GM19463 (cell line): ENCODE data around the gene DDIT4L.
"Not testable (repeated sequence)": the region's sequence is repeated elsewhere in the genome, so short reads cannot be mapped to it uniquely, and the experiment has no call there.

Experiments
- ATAC-seq: cut with Tn5 transposase; IDR thresholded peaks from one replicate; pipeline ENCODE4 v1.9.1; 2021; ENCODE audit warnings: mild to moderate bottlenecking, moderate library complexity; ENCODE audit not compliant: unreplicated experiment

The DDIT4L gene, protein sequence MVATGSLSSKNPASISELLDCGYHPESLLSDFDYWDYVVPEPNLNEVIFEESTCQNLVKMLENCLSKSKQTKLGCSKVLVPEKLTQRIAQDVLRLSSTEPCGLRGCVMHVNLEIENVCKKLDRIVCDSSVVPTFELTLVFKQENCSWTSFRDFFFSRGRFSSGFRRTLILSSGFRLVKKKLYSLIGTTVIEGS

DNA sequence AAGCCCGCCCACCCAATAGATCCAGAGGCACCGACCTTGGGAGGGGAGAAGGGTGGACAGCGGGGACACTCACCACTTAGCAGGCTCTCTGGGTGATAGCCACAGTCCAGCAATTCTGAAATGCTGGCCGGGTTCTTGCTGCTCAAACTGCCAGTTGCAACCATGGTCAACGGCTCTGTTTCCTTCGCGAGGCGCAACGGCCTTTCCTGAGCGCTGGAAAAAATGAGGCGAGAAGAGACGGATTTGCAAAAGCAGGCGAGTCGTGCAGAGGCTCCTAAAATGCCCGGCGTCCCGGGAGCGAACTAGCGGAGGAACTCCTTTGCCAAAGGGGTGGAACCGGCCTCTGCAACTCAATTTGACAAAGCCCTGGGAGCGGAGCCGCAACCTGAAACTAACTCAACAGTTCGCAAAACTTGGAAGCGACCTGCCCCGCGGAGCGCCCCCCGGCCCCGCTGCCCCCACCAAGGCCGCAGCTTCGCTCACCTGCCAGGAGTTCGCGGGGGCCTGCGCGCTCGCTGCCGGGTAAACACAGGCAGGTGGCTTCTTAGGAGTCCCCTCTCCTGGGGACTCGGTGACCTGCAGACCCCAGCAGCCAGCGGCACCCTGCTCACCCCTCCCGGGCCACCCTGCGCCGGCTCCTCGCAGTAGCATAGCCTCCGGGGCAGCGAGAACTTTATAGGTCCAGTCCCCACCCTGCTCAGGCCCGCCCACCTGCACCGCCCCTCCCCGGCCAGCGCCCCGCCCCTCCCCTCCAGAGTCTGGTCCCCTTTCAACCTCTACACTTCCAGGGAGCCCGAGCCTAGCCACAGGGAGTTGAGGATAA, at the start of gene DDIT4L:
DDIT4L (minus strand) TSS at position 649 of the 823 bp plus-strand sequence; CDS start at position 164, 485 bp downstream.
- peak; percentile 72 for ATAC-seq

GRCh38 chr4:100240008-100240407, 49.7 kb upstream of the DDIT4L start:
- ATAC-seq = no peak

DNA sequence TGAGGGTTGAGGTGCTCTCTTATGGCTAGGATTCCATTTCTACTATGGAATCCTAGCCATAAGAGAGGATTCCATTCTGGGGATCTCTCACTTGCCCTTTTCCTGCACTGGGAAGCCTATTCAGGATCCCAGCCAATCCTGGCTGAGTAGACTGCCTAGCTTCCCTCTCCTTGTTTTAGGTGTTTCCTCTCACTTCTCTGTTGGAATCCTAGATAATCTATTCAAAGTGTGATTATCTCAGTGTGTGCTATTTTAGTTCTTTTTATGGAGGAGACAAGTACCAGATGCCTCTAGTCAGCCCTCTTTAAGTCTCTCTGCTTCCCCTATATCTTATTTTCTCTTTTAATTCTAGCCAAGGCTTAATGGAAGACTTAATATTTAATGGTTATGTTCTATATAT, 34.5 kb upstream of the DDIT4L start:
- no peak for ATAC-seq

GRCh38 chr4:100224160-100224559, 33.9 kb upstream of the DDIT4L start:
- no peak for ATAC-seq

DNA sequence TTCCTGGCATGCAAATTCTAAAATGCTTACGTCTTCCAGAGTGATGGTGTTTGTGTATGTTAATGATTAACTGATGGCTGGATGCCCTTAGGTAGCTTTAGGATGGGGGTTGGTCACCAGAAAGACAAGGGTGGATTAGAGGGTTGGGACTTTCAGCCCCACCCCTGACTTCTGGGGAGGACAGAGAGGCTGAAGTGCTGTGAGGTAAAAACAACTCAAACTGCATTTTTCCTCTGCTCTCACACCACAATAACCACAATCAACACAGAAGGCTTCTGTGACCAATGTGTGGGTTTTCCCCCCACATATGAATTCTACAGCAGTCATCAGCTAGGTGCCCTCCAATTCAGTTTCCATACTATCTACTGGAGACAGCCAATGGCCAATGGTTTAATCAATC, 18.7 kb upstream of the DDIT4L start:
- peak; percentile 96 for ATAC-seq

- peak; percentile 1 for ATAC-seq
These were observed 18.2 kb upstream of the DDIT4L start for GRCh38 chr4:100208459-100208858.

DNA sequence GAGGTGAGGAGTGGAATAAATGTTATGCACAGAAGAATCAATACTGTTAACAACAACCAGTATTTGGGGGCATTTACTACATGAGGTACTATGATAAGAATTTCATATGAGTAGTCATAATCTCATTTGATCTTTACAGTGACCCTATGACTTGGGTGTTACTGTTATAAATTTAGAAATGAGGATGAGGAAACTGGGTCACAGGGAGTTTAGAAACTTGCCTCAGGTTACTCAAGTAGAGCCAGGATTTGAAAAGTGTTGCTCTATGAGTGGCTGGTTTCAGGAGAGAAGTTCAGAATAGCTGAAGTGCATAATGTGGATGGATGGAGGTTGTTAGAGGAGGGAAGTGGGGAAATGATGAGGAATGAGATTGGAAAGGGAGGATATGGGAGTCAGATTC, 16.6 kb upstream of the DDIT4L start:
- ATAC-seq = no peak

DNA sequence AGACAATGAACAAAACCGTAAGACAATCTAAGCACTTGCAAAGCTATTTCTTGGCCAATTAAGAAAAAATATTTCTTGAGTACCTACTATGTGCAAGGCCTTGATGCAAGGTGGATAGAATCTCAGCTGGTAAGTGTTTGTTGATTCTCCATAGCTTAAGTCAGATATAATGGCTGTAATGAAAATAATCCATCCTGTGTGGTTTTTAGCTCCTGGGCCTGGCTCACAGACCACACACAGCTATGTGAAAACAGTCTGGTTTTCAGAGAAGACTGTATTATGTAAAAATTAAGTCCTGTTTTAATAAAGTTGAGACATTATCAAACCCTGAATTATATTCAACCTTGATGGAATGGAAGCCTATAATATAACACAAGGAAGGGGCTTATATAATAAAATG, 7.8 kb upstream of the DDIT4L start:
- ATAC-seq = no peak

- ATAC-seq = not testable (repeated sequence)
These were observed 6.3 kb upstream of the DDIT4L start for GRCh38 chr4:100196388-100197071.

DNA sequence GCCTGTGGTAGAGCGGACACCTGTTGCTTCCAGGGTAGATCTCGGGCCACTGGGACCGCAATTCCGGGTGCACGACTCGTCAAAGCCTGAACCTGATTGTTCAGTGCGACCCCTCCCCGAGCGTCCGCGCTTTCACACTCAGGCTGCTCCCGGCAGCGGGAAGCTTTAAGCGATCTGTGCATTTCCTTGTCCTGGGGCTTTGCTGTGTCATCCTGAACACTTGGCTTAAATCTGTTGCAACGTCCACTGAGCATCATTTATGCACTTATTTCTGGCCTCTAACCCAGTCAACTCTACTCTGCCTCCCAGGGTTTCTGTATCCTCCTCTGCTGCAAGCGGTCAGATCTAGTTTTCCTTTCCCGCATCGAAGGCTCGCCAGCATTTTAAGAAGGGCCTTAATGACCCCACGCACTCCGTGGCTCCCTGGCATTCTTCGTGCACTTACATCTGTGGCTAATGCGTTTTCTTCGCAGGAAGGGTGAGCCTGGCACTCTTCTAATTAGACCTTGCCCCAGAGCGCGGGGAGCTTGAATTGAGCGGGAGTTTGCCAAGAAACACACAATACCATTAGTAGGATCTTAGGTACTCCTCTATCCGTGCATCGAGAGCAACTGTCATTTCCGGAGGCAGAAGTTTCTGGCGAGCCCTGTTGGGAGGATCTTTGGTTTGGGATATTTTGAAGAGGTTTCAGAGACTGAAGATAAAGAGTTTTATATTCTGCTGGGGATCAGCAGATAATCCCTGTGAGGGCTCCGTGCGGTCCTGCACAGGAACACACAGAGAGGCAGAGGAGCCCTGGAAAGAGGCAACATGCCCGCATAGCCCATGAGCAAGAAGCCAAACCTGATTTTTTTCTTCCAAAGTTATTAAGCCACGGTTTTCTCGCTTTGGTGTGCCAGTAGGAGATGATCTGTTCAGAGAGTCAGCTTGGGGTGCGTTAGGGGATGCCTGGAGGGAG, 654 bp upstream of the DDIT4L start:
- ATAC-seq = peak; percentile 11

DNA sequence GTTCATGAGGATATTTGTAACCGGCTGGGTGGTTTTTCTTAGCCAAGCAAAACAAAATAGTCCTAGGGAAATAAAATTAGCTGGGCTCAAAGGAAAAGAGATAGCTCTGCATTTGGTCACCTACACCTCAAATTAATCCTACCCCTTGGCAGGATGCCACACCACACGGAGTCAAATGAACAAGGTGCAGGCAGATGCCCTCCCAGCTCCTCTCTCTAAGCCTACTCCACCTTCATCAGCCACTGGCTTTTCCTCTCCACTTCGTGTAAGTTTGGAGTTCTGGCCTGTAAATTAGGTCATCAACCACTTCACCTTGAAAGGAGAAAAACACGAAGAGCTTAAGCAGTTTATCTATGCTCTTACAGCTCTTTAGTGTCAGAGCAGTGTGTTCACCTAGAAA, 1.4 kb downstream of the DDIT4L start:
- ATAC-seq = no peak

DNA sequence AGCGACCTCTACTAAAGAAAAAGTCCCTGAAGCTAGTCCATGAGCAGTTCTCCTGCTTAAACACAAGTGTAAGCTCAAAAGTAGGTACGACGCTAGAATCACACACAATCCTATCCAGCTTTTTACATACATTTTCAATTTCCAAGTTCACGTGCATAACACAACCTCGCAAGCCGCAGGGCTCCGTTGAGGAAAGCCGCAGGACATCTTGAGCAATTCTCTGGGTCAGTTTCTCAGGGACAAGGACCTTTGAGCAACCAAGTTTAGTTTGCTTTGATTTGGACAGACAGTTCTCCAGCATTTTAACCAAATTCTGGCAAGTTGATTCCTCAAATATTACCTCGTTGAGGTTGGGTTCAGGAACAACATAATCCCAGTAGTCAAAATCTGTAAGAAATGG, 2.5 kb downstream of the DDIT4L start:
- ATAC-seq = no peak

GRCh38 chr4:100184787-100185186, 5.5 kb downstream of the DDIT4L start:
- ATAC-seq = peak; percentile 56

- ATAC-seq = no peak
These were observed 12.4 kb downstream of the DDIT4L start for GRCh38 chr4:100177855-100178254.

- ATAC-seq = no peak
These were observed 13.1 kb downstream of the DDIT4L start for GRCh38 chr4:100177126-100177525.

DNA sequence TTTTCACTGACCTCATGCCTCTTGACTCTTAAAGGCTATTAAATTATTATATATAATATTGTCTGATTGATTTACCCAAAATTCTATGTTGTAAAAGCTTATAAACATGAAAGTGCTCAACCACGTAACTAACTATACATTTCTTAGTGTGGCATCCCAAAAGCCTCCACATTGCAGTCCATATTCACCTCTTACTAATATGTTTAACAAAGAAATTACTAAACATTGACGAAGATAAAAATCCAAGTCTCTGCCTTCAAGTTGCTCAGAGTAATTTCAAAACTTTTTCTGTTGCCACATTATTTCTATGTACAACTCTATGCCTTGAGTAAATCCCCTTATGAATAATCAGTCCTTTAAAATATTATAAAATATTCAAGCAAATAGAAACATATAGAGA, 14.4 kb downstream of the DDIT4L start:
- no peak for ATAC-seq

GRCh38 chr4:100174985-100175383, 15.3 kb downstream of the DDIT4L start:
- ATAC-seq = no peak

GRCh38 chr4:100170986-100171385, 19.3 kb downstream of the DDIT4L start:
- ATAC-seq = no peak

- no peak for ATAC-seq
These were observed 20.5 kb downstream of the DDIT4L start for GRCh38 chr4:100169491-100170485.

DNA sequence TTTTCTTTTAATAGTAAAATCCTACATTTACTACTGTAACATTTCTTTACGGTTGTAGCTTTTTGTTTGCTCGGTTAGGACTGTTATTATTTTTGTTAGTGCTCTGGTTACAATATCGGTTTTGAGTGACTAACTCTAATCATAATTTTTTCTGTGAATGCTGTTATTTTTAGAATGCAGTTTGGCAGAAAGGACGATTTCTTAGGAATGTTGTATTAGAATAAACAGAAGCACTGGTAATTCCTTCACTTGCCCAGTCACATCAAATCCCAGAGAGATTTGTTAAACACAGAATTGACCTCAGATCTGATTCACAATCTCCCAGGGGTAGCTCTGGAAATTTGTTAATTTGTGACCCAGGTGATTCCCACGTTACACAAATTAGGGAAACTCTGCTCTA, 21.7 kb downstream of the DDIT4L start:
- ATAC-seq = no peak
